OCI-LY7 (cell line): Measurements from ENCODE around the gene PSME4. TPM values are rescaled to one million over a fixed set of nuclear protein-coding genes. Genes with fewer than 3 reads are reported as not detected.

Experiments used
- BruUV-seq: library from RNA; stranded (reverse); fragments of 400-500 nt; replicated peaks from 2 replicates; lab custom pipeline; 2021; lab: Mats Ljungman, UMichigan
- CTCF ChIA-PET: fragments of 300-600 bp; sonication (Branson Sonifier 250); formaldehyde crosslinking; loops from one replicate; lab custom pipeline; 2022; ENCODE audit warnings: antibody characterized with exemption; ENCODE audit not compliant: unreplicated experiment; lab: Charles Lee
- POLR2A ChIA-PET: fragments of 300-600 bp; sonication (Branson Sonifier 250); formaldehyde crosslinking; loops from one replicate; lab custom pipeline; 2022; ENCODE audit warnings: antibody characterized with exemption; lab: Charles Lee
- DNase-seq: peaks from one replicate; pipeline ENCODE4 v3.0.0-alpha.2; 2015; ENCODE audit warnings: low spot score
- H2AFZ ChIP-seq: fragments of 200-600 bp; sonication (generic), shearing (Covaris generic); 2 replicates; pipeline ENCODE4 v1.6.1; 2014; ENCODE audit warnings: mild to moderate bottlenecking, antibody characterized with exemption, low read length, moderate library complexity
- H3K27ac ChIP-seq: fragments of 200-600 bp; sonication (generic); 2 replicates; pipeline ENCODE4 v1.5.1; 2014; ENCODE audit warnings: mixed run types, low read depth, mild to moderate bottlenecking, moderate library complexity, low read length, inconsistent platforms; ENCODE audit not compliant: poor library complexity, severe bottlenecking
- H3K36me3 ChIP-seq: fragments of 200-600 bp; sonication (generic); 2 replicates; pipeline ENCODE4 v1.6.1; 2014; ENCODE audit warnings: mild to moderate bottlenecking, antibody characterized with exemption, low read length, moderate library complexity, mixed read lengths; ENCODE audit not compliant: insufficient read depth
- H3K4me1 ChIP-seq: fragments of 200-600 bp; sonication (generic); 2 replicates; pipeline ENCODE4 v1.5.1; 2014; ENCODE audit warnings: mild to moderate bottlenecking, low read length; ENCODE audit not compliant: insufficient read depth, poor library complexity, severe bottlenecking
- H3K4me2 ChIP-seq: fragments of 200-600 bp; sonication (generic); 2 replicates; pipeline ENCODE4 v1.6.1; 2014; ENCODE audit warnings: mild to moderate bottlenecking, low read length
- H3K4me3 ChIP-seq: fragments of 200-600 bp; sonication (generic); 2 replicates; pipeline ENCODE4 v1.5.1; 2014; ENCODE audit warnings: mild to moderate bottlenecking, low read depth, low read length; ENCODE audit not compliant: poor library complexity, severe bottlenecking
- H3K79me2 ChIP-seq: fragments of 200-600 bp; sonication (generic); 2 replicates; pipeline ENCODE4 v1.6.1; 2016; ENCODE audit warnings: low read depth, mild to moderate bottlenecking, low read length, moderate library complexity, mixed read lengths; ENCODE audit not compliant: insufficient read depth
- H3K9me2 ChIP-seq: fragments of 200-600 bp; sonication (generic); 2 replicates; pipeline ENCODE4 v1.6.1; 2016; ENCODE audit warnings: mild to moderate bottlenecking, low read length, mixed read lengths; ENCODE audit not compliant: insufficient read depth
- H3K9me3 ChIP-seq: fragments of 200-600 bp; sonication (generic); 2 replicates; pipeline ENCODE4 v1.6.1; 2014; ENCODE audit warnings: mild to moderate bottlenecking, mixed run types, low read length, mixed read lengths
- H4K20me1 ChIP-seq: fragments of 200-600 bp; sonication (generic); 2 replicates; pipeline ENCODE4 v1.6.1; 2014; ENCODE audit warnings: mild to moderate bottlenecking, antibody characterized with exemption, low read length, moderate library complexity, mixed read lengths; ENCODE audit not compliant: insufficient read depth
- CTCF ChIP-seq: fragments of 200-600 bp; sonication (generic); conservative IDR thresholded peaks from 2 replicates; pipeline ENCODE4 v1.5.1; 2014; ENCODE audit warnings: mild to moderate bottlenecking, antibody characterized with exemption, low read length, moderate library complexity, mixed read lengths
- EZH2phosphoT487 ChIP-seq: fragments of 200-600 bp; sonication (generic); IDR thresholded peaks from 2 replicates; pipeline ENCODE4 v1.6.1; 2018; ENCODE audit warnings: low read depth, borderline replicate concordance, mild to moderate bottlenecking, mixed run types, antibody characterized with exemption, low read length, moderate library complexity, mixed read lengths
- intact Hi-C: fragments of 100-400 bp; cut with micrococcal nuclease; formaldehyde crosslinking; loops from one replicate; pipeline ENCODE4 v1.10.0; 2022; ENCODE audit not compliant: unreplicated experiment
- microRNA-seq: library from miRNA; unstranded; fragments of <30 nt; microRNA quantifications from one replicate; pipeline ENCODE4 v1.2.0, GENCODE V29; 2022; ENCODE audit warnings: borderline replicate concordance
- small RNA-seq: library from RNA; depleted of rRNA; stranded (forward); fragments of <200 nt; gene quantifications from one replicate; pipeline ENCODE3, GENCODE V24; 2014
- total RNA-seq, 2 experiments: library from RNA; depleted of rRNA in 1 of 2; stranded (reverse); fragments of >200 nt in 1 of 2; shearing (Covaris generic) in 1 of 2; gene quantifications; 2 replicates each; pipeline ENCODE4 v1.2.3, GENCODE V29; 2014 to 2022

The PSME4 gene
- total RNA-seq, 2 experiments from 2014 or later = 38.8 to 82.9 TPM

- DNase-seq = no peak
- H4K20me1 ChIP-seq = no peaks in the 10 kb centered on the region
- ChIA-PET CTCF (interaction anchor here (0.6 kb wide), 2 partner anchors 109 to 566 kb away, joined by 3 to 8 read pairs; no protein-coding TSS in a partner anchor), POLR2A (interaction anchor here (0.7 kb wide), 1 partner anchor 645 kb away, joined by 4 read pairs; no protein-coding TSS in a partner anchor)
- no peak overlapping the region for H3K4me2 ChIP-seq
- TF ChIP-seq EZH2phosphoT487 = no peak
- TF ChIP-seq CTCF = no peak
- H3K9me3 ChIP-seq = no peaks in the 10 kb centered on the region
- H3K4me1 ChIP-seq = no peaks in the 10 kb centered on the region
- no peaks in the 10 kb centered on the region for H3K79me2 ChIP-seq
- no TSS peak for BruUV-seq
- no peak overlapping the region for H2AFZ ChIP-seq
- H3K9me2 ChIP-seq = no peaks in the 10 kb centered on the region
- peaks cover 42% of the 10 kb centered on the region for H3K36me3 ChIP-seq
- no peak overlapping the region for H3K27ac ChIP-seq
- no peak overlapping the region for H3K4me3 ChIP-seq
- intact Hi-C loops = loop anchor here (10.0 kb wide), 1 partner anchor 395 kb away; no protein-coding TSS in a partner anchor
Measured at GRCh38 chr2:53819634-53820033, 151.2 kb downstream of the PSME4 start.

- no peak for TF ChIP-seq CTCF
- no peak for TF ChIP-seq EZH2phosphoT487
- Histone ChIP-seq H3K36me3 (peaks cover 48% of the 10 kb centered on the region), H4K20me1 (no peaks in the 10 kb centered on the region), H2AFZ (no peak overlapping the region), H3K9me3 (no peaks in the 10 kb centered on the region), H3K4me3 (no peak overlapping the region), H3K79me2 (no peaks in the 10 kb centered on the region), H3K9me2 (no peaks in the 10 kb centered on the region), H3K4me2 (no peak overlapping the region), H3K27ac (no peak overlapping the region), H3K4me1 (no peaks in the 10 kb centered on the region)
- CTCF ChIA-PET = interaction anchor here (0.6 kb wide), 1 partner anchor 109 kb away, joined by 8 read pairs; no protein-coding TSS in a partner anchor
- no peak for DNase-seq
- intact Hi-C loops = no loop called here
- POLR2A ChIA-PET = interaction anchor here (0.7 kb wide), 1 partner anchor 645 kb away, joined by 4 read pairs; no protein-coding TSS in a partner anchor
- BruUV-seq = no TSS peak
Measured at GRCh38 chr2:53818854-53819435, 151.8 kb downstream of the PSME4 start.

Small RNAs within 50 kb of the gene (microRNA-seq; reads per million reads assigned to microRNA genes)
- not detected for gene MIR3682

Small RNAs within 50 kb of the gene (small RNA-seq; reads per million reads assigned to genes)
- not detected for gene MIR3682

Other genes with a start within 250 kb of the PSME4 start
- 15.9 and 17.0 TPM in 2 replicates for gene CHAC2, start 203.2 kb downstream of the PSME4 start, total RNA-seq (2014; rRNA removed; shearing (Covaris generic))
- gene CHAC2, start 203.2 kb downstream of the PSME4 start, total RNA-seq (2022) = 13.7 and 13.9 TPM in 2 replicates
- gene ASB3, start 184.0 kb downstream of the PSME4 start, total RNA-seq (2014; rRNA removed; shearing (Covaris generic)) = 25.0 and 26.4 TPM in 2 replicates
- gene ASB3, start 184.0 kb downstream of the PSME4 start, total RNA-seq (2022) = 30.3 and 32.1 TPM in 2 replicates
- gene ERLEC1, start 183.9 kb downstream of the PSME4 start, total RNA-seq (2014; rRNA removed; shearing (Covaris generic)) = 22.7 and 26.9 TPM in 2 replicates
- gene ERLEC1, start 183.9 kb downstream of the PSME4 start, total RNA-seq (2022) = 26.4 and 28.5 TPM in 2 replicates
- gene GPR75, start 111.0 kb downstream of the PSME4 start, total RNA-seq (2014; rRNA removed; shearing (Covaris generic)) = 3.0 and 4.8 TPM in 2 replicates
- 4.5 and 5.7 TPM in 2 replicates for gene GPR75, start 111.0 kb downstream of the PSME4 start, total RNA-seq (2022)
- 17.9 and 18.7 TPM in 2 replicates for gene ACYP2, start 144.6 kb upstream of the PSME4 start, total RNA-seq (2014; rRNA removed; shearing (Covaris generic))
- 18.5 and 20.6 TPM in 2 replicates for gene ACYP2, start 144.6 kb upstream of the PSME4 start, total RNA-seq (2022)